Mucosa of descending colon (tissue), 3 donors: ENCODE data around the gene SIX5. TPM values are rescaled to one million over a fixed set of nuclear protein-coding genes. Genes with fewer than 3 reads are reported as not detected.
"Not testable (repeated sequence)": the region's sequence is repeated elsewhere in the genome, so short reads cannot be mapped to it uniquely, and the experiment has no call there.

ENCODE experiments used
- ATAC-seq: fragments of 200-7000 bp; cut with Tn5 transposase; one replicate; pipeline ENCODE4 v1.9.1; 2020; ENCODE audit warnings: mild to moderate bottlenecking, moderate library complexity
- DNase-seq, 3 donors: peaks; one replicate each; pipeline ENCODE4 v3.0.0-alpha.2; 2020
- H3K36me3 ChIP-seq: fragments of 200-600 bp; one replicate; pipeline ENCODE4 v1.8.0; 2021; ENCODE audit warnings: low read depth, mild to moderate bottlenecking
- H3K4me1 ChIP-seq: fragments of 200-600 bp; one replicate; pipeline ENCODE4 v1.8.0; 2021; ENCODE audit warnings: low read depth, mild to moderate bottlenecking
- H3K4me3 ChIP-seq: fragments of 200-600 bp; one replicate; pipeline ENCODE4 v1.8.0; 2021; ENCODE audit warnings: mild to moderate bottlenecking
- H3K9me3 ChIP-seq: fragments of 200-600 bp; one replicate; pipeline ENCODE4 v1.8.0; 2021; ENCODE audit warnings: mild to moderate bottlenecking
- intact Hi-C, 2 donors: fragments of 100-400 bp; cut with DNase I in 1 of 2; cut with micrococcal nuclease in 1 of 2; formaldehyde crosslinking; loops; one replicate each; pipeline versions ENCODE4 v1.11.0 to v1.11.1; 2022; cut with DNase I, micrococcal nuclease
- total RNA-seq, 3 donors: library from RNA; stranded (reverse); fragmentation: NEBNext Ultra II Directional in 2 of 3; extraction: Animal tissue kit (Norgen Biotek cat#: 25700) in 2 of 3; gene quantifications; one replicate each; pipeline versions ENCODE4 v1.2.1 to v1.2.4, GENCODE V29; 2021 to 2023
- TF ChIP-seq, protein P1 (sequence below): fragments of 200-600 bp; IDR thresholded peaks from one replicate; pipeline ENCODE4 v1.8.0; 2022; ENCODE audit warnings: antibody characterized with exemption, mild to moderate bottlenecking
- donor health status: DM: no; HTN: no; CAD: no; lungs with moderate emphysema.
- donor health status: DM: no; HTN: no; CAD: no.
- donor health status: DM: no; HTN: yes; CAD: no.

Gene SIX5
- total RNA-seq, 3 donors from 2014 or later, result 9.6 to 35.6 (median 11.1) TPM

- no peak for DNase-seq
- Histone ChIP-seq H3K9me3 (no peaks in the 10 kb centered on the region), H3K4me1 (no peaks in the 10 kb centered on the region), H3K4me3 (no peak overlapping the region), H3K36me3 (no peaks in the 10 kb centered on the region)
- intact Hi-C loops, result no loop called here
- TF ChIP-seq, protein P1, sequence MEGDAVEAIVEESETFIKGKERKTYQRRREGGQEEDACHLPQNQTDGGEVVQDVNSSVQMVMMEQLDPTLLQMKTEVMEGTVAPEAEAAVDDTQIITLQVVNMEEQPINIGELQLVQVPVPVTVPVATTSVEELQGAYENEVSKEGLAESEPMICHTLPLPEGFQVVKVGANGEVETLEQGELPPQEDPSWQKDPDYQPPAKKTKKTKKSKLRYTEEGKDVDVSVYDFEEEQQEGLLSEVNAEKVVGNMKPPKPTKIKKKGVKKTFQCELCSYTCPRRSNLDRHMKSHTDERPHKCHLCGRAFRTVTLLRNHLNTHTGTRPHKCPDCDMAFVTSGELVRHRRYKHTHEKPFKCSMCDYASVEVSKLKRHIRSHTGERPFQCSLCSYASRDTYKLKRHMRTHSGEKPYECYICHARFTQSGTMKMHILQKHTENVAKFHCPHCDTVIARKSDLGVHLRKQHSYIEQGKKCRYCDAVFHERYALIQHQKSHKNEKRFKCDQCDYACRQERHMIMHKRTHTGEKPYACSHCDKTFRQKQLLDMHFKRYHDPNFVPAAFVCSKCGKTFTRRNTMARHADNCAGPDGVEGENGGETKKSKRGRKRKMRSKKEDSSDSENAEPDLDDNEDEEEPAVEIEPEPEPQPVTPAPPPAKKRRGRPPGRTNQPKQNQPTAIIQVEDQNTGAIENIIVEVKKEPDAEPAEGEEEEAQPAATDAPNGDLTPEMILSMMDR, result no peak
- ATAC-seq, result no peak
These were observed 14.7 kb downstream of the SIX5 start for GRCh38 chr19:45754323-45754722.

GRCh38 chr19:45753548-45753947 lies 15.5 kb downstream of the SIX5 start:
- ATAC-seq, result no peak
- TF ChIP-seq, protein P1, result no peak
- intact Hi-C loops, result no loop called here

GRCh38 chr19:45752639-45753038 lies 16.4 kb downstream of the SIX5 start:
- ATAC-seq (no peak), DNase-seq (no peak)
- intact Hi-C loops, result no loop called here
- Histone ChIP-seq H3K9me3 (no peaks in the 10 kb centered on the region), H3K4me3 (no peak overlapping the region), H3K4me1 (no peaks in the 10 kb centered on the region), H3K36me3 (no peaks in the 10 kb centered on the region)
- TF ChIP-seq, protein P1, result no peak

More at GRCh38 chr19:45753548-45753947, 15.5 kb downstream of the SIX5 start:
- Histone ChIP-seq H3K4me1 (no peaks in the 10 kb centered on the region), H3K4me3 (no peak overlapping the region), H3K36me3 (no peaks in the 10 kb centered on the region), H3K9me3 (no peaks in the 10 kb centered on the region)
- DNase-seq, result no peak

- not testable (repeated sequence) for DNase-seq
These were observed 17.6 kb downstream of the SIX5 start for GRCh38 chr19:45751483-45751882.

DNA sequence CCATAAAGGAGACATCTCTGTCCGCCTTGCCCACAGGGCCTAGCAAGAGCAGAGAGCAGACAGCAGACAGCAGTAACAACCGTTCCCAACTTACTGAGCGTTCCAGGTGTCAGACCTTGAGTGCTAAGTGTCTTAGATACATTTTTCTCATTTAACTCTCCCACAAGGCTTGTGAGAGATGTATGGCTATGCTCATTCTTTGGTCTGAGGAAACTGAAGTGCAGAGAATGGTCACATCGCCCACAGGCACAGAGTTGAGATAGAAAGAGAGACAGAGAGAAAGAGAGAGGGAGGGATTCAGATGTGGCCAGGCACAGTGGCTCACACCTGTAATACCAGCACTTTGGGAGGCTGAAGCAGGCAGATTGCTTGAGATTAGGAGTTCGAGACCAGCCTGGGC lies 21.5 kb downstream of the SIX5 start:
- H3K9me3 ChIP-seq, result no peaks in the 10 kb centered on the region
- no peaks in the 10 kb centered on the region for H3K4me1 ChIP-seq
- ATAC-seq (peak; percentile 34), DNase-seq (peak in 1 of 3 donors; percentile 30)
- no peak overlapping the region for H3K4me3 ChIP-seq
- TF ChIP-seq, protein P1, result no peak
- intact Hi-C loops, result no loop called here
- H3K36me3 ChIP-seq, result no peaks in the 10 kb centered on the region

More at GRCh38 chr19:45751483-45751882, 17.6 kb downstream of the SIX5 start:
- H3K4me3 ChIP-seq, H3K36me3 ChIP-seq, intact Hi-C loops, H3K9me3 ChIP-seq, H3K4me1 ChIP-seq, ATAC-seq: not testable (repeated sequence)

- intact Hi-C loops, result no loop called here
- Histone ChIP-seq H3K9me3 (no peaks in the 10 kb centered on the region), H3K4me1 (no peaks in the 10 kb centered on the region), H3K36me3 (no peaks in the 10 kb centered on the region), H3K4me3 (no peak overlapping the region)
- TF ChIP-seq, protein P1, result no peak
- DNase-seq (no peak), ATAC-seq (no peak)
These were observed 22.2 kb downstream of the SIX5 start for GRCh38 chr19:45746866-45747265.
